Stimulated activated CD4-positive, alpha-beta T cell treated with anti-CD3 and anti-CD28 coated beads, Interleukin-4, amount 100 ng/mL, for 48 hours (primary cell): ENCODE data around the gene CELSR1.

Experiments
- DNase-seq, 2 donors: peaks; one replicate each; pipeline ENCODE4 v3.0.0-alpha.2; 2020; ENCODE audit warnings: low read depth in 2 of 2

CELSR1 gene

DNA sequence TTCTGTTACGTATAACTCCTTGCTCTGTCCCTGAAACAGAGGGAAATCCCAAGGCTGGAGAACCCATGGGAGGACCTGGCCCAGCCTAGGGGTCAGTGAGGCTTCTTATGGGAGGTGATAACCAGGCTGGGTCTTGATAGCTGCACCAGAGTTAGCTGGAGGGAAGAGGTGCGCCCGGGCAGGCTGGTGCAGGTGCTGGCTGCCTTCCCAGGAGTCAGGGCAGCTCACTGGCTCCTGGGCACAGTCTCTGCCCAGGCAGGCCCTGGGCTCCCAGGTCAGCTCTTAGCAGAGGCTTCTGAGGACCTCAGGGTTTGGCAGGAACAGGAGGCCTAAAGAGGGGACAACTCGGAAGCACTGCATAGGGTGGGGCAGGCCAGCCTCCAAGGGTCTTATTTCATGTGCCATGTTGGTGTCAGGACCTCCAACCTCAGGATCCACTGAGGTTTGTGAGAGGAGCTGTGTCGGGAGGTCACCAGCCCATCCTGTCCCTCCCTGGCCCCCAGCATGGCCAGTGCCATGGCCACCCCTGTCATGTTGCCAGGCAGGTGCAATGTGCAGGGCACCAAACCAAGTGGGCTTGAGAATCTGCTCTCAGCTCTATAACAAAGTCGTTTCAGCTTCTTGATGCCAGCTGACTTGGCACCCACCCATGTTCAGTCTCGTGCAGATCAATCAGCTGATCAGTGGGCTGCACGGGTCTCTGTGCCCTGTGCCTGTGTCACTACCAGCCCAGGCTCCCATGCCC lies 20.5 kb upstream of the CELSR1 start:
- no peak for DNase-seq

DNA sequence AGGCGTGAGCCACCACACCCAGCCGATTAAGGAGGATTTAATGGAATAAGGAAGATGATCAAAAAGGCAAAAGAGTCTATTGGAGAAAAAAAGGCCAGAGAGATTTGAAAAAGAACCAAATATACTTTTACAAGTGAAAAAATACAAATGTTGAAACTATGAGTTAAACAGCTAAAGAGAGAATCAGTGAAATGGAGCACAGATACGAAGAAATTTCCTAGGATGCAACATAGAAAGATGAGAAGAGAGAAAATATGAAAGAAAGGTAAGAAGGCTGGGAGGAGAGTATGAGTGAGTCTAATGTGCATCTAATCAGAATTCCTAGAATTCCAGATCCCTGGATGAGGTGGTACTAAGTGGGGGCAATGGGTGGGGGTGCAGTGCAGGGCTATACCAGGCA lies 19.4 kb upstream of the CELSR1 start:
- no peak for DNase-seq

DNA sequence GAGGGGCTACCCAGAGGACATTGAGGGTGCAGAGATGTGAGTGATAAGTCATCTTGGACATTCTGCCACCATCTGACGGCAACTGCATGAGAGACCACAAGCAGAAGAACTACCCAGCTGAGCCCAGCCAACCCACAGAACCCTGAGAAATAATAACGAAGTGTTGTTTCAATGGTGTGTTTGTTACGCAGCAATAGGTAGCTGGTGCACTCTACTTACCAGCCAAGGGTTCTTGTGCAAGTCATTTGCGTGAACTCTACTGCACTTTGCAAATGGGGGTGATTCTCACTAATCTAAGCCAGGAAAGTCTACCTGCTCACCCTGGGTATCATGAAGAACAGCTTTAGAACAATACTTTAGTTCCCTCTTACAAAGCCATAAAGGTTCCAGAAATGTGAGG lies 15.8 kb upstream of the CELSR1 start:
- no peak for DNase-seq

DNA sequence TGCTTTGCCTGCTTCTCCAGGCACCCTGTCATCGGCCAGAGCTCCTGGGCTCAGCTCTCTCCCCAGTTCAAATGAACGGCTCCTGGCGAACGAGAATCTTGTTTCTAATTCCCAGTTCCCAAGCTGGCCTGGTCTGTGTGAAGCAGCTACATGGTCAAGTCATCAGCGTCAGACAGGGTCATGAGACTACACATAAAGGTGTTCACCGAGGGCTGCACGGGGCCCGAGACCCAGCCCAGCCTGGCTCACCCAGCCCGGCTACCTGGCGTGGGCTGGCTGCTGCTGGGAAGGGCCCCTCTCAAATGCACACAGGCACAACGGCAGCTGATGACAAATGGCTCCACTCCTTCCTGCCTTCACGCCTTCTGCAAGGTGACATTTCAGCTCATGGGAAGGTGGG lies 14.6 kb upstream of the CELSR1 start:
- no peak for DNase-seq

DNA sequence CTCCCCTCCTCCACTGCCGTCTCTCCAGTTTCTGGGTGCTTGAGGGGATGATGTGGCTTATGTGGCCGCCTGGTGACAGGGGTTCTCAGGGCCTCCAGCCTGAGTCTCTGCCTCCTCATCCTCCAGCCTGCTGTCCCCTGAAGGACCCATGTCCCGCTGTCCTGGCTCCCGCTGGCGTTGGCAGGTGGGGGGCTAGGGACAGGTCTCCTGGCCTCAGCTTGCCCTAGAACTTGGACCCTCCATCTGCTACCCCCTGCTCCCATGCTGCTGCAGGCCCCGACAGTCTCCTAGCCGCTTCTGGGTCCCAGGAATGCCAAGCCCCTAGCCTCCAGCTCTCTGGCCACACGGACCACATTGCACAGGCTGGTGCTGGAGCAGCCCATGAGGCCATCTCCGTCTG lies 13.9 kb upstream of the CELSR1 start:
- no peak for DNase-seq

DNA sequence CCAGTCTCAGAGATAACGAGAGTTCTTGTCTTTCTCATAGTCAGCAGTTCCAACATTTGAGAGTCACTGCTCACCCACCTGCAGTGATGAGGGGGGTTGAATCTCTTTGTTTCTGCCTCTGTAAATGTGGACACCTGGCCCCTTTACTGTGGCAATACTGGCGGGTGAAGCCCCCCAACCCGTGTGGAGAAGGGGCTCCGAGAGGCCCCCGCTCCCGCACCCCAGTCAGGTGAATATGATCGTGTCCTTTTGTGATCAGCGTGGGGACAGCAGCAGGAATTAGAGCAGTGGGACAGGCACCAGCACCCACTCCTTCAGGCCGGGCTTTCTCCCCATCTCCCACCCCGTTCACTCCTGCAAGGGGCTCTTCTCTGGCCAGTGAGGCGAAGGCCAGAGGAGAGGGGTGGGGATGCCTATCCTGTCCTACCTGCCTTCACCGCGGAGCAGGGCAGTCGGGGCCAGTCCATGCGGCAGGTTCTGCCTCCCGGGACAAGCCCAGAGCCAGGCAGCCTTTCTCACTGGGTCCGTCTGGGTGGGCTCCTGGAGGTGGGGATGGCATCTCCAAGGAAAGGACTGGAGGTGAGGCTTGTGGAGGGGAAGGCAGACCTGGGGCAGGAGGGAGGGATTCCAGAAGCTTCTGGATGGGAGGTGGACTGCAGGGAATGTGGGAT lies 12.7 kb upstream of the CELSR1 start:
- DNase-seq, result no peak

DNA sequence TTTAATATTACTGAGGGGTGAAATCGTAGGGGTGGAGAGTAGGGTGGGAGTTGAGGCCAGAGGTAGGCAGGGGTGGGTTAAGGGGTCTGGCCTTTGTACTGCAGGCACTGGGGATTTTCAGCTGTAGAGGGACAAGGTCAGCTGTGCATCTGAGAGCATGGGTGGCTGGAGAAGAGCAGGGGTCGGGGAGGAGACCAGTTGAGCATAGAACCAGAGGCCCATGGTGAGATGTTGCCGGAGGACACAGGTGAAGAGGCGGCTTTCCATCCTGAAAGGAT lies 12.1 kb upstream of the CELSR1 start:
- no peak for DNase-seq

DNA sequence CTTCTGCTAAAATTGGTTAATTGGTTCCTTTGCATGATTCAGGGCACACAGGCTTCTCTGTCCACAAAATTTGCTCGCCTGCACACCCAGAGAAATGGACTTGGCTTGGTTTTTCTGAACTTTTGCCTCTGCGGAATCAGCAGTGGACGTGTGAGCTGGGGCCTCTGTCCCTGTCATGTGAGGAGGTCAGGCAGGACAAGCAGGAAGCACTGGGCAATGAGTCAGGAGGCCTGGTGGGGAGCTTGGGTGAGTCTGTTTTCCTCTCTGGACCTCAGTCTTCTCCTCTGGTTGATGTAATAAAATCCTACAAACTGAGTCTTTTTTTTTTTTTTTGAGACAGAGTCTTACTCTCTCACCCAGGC lies 10.4 kb upstream of the CELSR1 start:
- DNase-seq, result no peak

DNA sequence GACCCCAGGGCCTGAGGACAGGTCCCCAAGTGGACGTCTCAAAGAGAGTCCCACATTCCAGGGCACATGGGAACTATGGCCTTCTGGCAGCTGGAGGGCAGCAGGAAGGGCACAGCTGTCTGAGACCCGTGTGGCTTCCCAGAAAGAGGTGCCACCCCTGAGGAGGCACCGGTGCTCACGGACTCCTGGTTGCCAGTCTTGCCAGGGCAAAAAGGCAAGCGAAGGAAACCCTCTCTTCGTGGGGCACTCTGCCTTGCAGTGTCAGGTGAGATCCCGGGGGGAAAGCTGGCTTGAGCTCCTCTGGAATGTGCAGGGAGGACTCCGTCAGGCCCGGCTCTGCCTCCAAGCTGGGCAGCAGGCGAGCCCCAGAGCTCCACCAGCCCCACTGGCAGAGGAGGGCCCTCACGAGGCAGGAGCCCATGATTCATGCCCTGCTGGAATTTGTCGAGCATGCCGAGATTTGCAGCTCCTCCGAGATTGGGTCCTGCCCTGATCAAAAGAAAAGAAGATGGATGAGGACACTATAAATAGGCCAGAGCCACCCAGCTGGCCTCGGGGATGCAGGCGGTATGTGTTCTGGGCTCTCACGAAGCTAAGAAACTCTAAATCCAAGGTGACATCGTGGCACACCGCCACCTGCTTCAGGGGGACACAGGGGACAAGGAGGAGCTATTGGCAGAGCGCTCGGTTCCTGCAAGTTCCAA lies 9.9 kb upstream of the CELSR1 start:
- DNase-seq, result no peak

DNA sequence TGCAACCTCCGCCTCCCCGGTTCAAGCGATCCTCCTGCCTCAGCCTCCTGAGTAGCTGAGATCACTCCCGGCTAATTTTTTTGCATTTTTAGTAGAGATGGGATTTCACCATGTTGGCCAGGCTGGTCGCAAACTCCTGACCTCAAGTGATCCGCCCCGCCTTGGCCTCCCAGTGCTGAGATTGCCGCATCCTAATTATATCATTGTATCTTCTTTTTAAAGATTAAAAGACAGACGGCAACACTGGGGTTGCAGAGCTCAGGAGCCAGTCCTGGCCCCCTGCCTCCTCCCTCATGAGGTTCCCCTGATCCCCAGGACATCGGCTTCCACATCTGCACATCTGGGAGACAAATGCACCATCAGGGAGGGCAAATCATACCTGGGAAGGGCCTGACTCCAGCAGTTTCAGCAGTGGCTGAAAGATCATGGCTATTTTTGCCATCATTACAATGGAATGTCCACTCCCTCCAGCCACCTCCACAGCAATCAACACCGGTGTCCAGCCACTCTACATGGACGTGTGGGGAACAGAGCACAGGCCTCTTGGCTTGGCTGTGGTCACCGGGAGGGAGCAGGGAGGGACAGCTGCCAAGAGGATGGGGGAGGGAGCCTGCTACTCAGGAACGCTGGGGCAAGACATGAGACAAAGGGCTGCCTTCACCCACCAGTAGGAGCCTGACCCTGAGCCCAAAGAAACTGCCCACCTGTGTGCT lies 9.2 kb upstream of the CELSR1 start:
- no peak for DNase-seq

DNA sequence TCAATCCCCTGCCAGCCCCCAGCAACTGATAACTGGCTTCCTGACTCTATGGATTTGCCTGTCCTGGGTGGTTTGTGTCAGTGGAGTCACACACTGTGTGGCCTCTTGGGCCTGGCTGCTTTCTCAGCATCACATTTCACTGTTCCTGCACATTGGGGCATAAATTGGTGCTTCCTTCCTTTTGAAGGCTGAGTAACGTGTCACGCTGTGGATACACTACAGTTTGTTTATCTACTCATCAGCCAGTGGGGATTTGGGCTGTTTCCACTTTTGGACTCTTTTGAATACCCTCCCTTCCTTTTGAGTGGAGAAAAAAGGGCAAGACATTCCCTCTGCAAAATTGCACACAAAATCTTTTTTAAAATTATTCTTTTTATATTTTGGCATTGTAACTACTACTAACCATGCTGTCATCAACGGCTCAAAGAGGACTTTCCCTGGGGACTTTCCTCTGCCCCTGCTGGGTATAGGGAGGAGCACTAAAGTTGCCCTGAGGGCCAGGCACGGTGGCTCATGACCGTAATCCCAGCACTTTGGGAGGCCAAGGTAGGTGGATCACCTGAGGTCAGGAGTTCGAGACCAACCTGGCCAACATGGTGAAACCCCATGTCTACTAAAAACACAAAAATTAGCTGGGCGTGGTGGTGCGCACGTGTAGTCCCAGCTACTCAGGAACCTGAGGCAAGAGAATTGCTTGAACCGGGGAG lies 7.8 kb upstream of the CELSR1 start:
- no peak for DNase-seq

DNA sequence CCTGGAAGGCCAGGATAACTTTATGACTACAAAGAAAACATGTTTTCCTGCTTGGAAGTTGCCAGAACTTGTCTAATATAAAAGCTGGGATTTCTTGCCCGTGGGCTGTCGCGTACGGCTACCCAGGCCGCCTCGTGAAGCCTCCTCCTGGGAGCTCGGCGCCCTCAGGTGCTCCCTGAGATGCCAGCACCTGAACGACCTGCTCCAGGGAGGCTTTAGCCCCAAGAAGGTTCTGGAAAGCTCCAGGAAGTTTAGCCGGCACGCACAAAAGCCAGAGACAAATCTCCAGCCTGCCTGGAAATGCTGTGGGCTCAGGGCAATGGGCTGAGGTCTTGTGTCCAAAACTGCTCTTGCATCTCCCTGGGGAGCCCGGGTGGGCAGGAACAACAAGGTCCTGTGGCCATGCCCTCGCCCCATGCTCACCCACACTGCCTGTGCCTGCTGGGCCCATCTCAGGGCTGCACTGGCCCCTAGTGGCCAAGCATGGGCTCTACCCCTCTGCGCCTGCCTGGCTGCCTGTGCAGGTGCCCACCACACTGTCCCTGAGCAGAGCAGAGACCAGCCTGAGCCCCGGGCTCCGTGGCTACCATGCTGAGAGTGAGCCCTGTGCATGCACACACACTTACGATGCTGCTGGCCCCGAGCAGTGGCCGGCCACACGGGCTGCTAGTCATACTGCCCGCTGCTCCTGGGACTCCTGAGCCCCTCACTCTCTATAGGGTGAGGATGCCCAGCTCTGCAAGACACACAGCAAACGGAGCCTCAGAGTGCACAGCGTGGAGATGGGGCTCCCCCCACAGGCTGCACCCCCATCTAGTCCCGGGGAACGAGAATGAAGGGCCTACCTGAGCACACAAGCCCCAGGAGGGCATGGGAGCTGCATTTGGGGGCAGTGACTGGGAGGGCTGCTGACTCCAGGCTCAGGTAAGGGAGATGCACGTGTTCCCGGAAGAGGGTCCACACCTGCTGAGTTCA lies 4.9 kb upstream of the CELSR1 start:
- DNase-seq, result peak; percentile 65 to 67

DNA sequence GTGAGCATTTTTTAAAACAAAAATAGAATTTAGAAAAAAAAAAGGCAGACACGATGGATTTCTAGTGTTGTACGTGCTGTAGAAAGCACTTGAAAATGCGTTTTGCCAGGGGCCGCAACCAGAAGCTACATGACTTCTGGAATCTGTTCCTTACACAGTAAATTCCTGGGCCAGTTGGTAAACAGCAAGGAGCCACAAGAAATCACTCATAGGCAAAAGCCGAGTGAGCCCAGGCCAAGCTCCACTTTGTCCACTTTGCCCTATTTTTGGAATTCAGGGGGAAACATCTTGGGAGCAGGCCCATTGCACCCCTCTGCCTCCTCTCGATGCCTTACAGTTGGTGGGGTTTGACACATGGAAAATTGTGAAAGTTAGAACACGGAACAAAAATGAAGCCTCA lies 4.1 kb upstream of the CELSR1 start:
- no peak for DNase-seq

DNA sequence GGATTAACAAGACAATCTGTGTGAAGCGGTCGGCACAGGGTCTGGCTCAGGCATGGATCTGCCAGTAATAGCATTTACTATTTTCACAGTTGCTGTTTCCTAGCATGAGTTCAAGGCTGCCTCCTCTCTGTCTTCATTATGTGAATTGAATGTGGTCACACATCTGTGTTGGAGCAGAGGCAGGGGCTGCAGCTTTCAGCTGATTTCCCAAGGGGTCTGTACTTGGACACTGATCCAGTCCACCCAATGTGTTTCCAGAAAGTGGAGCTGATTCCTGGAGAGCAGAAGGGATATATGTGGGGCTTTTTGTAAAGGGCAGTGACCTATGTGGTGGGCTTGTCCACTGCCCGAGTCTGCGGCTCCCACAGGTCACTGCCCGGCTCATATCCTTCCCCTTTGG lies 3.5 kb upstream of the CELSR1 start:
- DNase-seq, result no peak

DNA sequence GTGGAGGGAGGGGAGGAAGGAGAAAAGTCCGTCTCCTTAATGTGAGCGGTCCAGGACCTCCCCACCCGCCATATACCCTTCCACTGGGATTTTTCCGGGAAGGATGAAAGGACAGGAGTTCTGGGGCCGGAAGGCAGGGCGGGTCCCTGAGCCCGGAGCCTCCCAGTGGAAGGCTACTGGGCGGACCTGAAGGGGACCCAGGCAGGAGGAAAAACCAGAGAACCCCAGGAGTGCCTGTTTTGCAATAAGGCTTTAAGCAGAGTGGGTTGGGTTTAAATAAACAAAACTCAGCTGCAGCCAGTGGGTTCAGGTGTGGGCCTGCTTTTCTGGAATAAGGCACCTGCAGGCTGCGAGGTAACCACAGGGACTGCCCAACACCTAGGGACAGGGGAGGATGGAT lies 1.7 kb upstream of the CELSR1 start:
- no peak for DNase-seq

DNA sequence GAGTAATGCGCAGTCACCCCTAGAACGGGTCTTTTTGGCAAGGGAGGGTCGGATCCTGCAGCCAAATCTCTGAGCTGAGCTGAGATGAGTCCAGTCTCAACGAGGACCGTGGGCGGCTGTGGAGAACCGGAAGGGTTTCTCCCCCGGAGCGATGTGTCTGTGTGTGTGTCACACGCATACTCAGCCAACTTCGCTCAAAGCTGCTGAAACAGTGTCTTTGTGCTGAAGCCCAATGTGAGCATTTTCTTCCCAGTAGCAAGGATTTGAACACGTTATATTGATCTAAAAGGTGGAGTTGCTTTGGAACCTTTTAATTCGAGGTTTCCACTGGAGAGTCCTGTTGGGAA lies 1.4 kb upstream of the CELSR1 start:
- DNase-seq, result peak in 1 of 2 donors; percentile 23

DNA sequence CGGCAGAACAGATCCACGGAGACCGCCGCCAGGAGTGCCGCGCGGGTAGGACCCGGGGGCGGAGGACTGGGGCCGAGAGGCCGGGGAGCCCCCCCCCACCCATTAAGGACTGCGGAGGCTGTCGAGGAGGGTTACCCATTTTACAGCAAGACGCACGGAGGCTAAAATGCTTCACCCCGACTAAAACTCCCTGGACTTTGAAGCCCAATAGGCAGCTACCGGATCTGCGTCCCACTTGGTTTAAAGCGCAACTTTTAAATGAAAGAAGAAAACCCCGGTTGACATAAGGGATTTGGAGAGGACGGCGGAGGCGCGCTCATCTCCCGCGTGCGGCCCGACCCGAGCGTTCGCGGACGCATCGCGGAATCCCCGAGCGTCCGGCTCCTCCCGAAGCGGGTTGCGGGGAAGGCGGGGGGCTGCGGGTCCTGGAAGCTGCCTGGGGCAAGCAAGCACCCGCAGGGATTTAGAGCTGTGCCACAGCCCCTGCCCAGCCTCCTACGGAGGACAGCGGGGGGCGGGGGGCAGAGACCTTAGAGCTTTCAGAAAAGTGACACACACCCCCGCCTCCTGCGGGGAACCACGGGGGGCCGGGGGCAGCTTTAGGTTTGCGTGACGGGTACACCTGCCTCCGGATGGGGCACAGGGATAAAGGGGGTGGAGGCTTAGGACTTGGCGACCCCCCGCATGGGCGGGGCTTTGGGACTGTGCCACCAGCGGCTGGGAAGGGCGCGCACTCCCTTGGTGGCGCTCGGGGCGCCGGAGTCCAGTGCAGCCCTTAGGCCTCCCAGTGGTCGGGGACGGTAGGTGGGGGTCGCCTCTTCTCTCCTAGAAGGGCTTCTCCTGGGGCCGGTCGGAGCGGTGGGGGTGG lies 760 bp upstream of the CELSR1 start:
- no peak for DNase-seq

DNA sequence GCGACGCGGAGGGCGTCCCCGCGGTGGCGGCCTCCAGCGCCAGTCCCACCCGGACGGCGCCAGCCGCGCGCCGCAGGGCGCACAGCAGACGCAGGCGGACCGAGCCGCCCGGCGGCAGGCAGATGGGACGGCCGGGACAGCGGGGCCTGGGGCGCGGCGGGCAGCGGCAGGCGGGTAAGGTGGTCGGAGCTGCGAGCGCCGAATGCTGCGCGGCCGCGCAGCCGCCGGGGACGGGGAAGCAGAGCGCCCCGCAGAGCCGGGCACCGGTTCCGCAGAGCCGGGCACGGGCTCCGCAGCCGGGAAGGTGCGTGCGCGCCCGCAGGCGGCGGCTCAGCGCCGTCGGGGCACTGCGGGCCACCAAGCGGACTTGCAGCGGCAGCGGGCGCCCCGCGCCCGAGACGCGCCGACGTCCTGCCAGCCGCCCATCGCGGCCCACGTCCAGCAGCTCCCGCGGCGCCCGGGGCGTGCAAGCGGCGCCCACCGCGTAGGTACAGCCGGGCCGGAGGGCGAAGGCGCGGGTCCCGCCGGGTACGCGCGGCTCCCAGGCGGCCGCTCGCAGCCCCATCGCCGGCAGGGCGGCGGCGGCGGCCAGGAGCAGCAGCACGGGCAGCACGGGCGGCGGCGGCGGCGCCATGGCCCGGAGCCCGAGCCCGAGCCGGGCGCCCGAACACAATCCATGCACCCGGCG lies 739 bp downstream of the CELSR1 start:
- DNase-seq, result no peak

DNA sequence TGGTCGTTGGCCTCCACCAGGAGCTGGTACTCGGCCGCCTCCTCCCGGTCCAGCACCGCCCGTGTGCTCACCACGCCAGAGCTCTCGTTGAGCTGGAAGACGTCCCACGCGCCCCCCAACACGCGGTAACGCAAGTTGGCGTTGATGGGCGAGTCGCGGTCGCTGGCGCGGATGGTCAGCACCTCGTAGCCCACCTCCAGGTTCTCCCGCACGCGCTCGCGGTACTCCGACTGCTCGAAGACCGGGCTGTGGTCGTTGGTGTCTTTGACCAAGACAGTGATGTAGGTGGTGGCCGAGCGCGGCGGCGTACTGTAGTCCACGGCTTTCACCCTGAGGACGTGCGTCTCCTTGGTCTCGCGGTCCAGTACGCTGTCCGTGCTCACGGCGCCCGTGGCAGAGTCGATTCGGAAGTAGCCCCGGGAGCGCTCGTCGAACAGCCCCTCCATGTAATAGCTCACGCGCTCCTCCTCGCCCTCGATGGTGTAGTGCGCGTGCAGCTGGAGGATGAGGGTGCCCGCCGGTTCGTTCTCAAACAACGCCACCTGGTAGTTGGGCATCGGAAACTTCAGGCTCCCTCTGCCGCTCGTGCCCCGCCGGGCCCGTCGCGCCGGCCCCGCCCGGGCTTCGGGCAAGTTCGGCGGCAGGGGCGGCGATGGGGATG lies 1.4 kb downstream of the CELSR1 start:
- no peak for DNase-seq
